Inferior parietal cortex (tissue), 1 donor: ENCODE measurements around the gene CSAD.

Experiments used
- DNase-seq: peaks from one replicate; pipeline ENCODE4 v3.0.0-alpha.2; 2016; ENCODE audit errors: extremely low spot score

CSAD gene

GRCh38 chr12:53180220-53180930, at the start of gene CSAD, which contains the start of gene ZNF740:
Gene CSAD (minus strand): TSS chr12:53180925. CDS start chr12:53173470, 7,455 bp downstream.
Gene ZNF740 (plus strand): TSS chr12:53180722. CDS start chr12:53181984, 1,262 bp downstream.
- peak; percentile 93 for DNase-seq

GRCh38 chr12:53230108-53230845, 49.6 kb upstream of the CSAD start:
- no peak for DNase-seq

- no peak for DNase-seq
Observed at GRCh38 chr12:53229454-53229853, 48.7 kb upstream of the CSAD start.

- DNase-seq, result no peak
Observed at GRCh38 chr12:53227836-53228235, 47.1 kb upstream of the CSAD start.

- DNase-seq, result no peak
Observed at GRCh38 chr12:53227341-53227740, 46.6 kb upstream of the CSAD start.

GRCh38 chr12:53226815-53227214, 46.1 kb upstream of the CSAD start:
- DNase-seq, result no peak

- no peak for DNase-seq
Observed at GRCh38 chr12:53225635-53226424, 45.1 kb upstream of the CSAD start.

- DNase-seq, result no peak
Observed at GRCh38 chr12:53224897-53225634, 44.3 kb upstream of the CSAD start.

GRCh38 chr12:53224061-53224896, 43.6 kb upstream of the CSAD start:
- no peak for DNase-seq

- no peak for DNase-seq
Observed at GRCh38 chr12:53223389-53224060, 42.8 kb upstream of the CSAD start.

GRCh38 chr12:53222806-53223261, 42.1 kb upstream of the CSAD start:
- no peak for DNase-seq

- DNase-seq, result no peak
Observed at GRCh38 chr12:53222170-53222721, 41.5 kb upstream of the CSAD start.

GRCh38 chr12:53221203-53222080, 40.7 kb upstream of the CSAD start:
- no peak for DNase-seq

GRCh38 chr12:53220694-53221202, 40.0 kb upstream of the CSAD start:
- DNase-seq, result peak; percentile 66

GRCh38 chr12:53219956-53220693, 39.4 kb upstream of the CSAD start:
- DNase-seq, result peak; percentile 66

- no peak for DNase-seq
Observed at GRCh38 chr12:53219292-53219955, 38.7 kb upstream of the CSAD start.
